HG03139 (cell line): ENCODE data around the gene ME3.

Experiments used
- ATAC-seq: cut with Tn5 transposase; IDR thresholded peaks from one replicate; pipeline ENCODE4 v1.9.1; 2021; ENCODE audit not compliant: unreplicated experiment

Gene ME3

DNA sequence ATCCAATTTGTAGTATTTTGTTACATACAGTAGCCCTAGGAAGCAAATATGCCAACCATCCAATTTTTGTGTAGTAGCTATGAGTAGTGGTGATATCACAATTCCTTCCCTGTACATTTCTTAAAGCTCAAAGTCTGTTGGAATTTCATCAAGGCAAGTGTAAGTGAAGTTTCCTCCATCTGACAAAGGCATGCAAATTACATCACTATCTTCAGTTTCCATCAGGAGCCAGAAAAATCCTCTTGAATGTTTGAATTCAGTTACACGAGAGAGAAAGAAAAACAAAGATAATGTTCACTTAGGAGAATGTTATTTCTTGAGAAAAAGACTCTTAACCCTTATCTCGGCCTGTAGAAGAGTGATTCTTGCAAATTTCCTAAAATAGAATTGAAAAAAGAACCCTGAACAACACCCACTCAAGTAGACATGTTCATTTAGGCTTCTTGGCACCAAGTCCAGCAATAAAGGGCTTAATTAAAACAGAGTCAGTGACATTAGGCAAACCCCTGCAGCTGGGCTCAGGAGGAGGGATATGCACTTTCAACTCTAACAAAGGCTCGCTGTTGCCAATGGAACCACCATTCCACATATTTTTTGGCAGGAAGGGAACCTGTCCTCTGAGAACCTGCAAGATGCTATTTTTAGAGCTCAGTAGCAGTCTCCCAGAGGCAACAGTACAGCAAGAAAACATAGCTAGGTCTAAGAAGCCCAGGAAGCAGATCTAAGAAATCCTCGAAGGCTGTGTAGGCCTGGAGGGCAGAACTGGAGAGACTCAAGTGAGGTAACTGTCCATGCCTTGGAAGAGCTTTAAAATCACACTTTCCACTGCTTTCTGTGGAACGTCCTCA, 153.1 kb downstream of the ME3 start:
- ATAC-seq, result no peak

DNA sequence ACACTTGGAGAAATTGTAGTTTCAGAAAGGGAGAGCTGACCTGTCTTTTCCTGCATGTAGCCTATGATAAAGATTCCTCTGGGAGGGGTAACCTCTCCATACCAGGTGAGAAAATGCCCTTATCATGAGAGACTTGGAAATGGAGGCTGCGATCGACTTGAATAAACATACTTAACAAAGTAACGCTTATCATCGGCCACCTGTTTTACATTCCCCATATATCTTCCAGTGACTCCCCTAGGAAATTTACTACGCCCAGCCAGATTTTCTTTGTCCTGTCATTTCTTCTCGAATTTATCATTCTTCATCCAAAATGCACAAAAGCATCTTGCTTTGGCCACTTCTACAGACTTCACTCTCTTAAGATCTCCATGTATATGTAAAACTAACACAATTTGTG, 154.2 kb downstream of the ME3 start:
- ATAC-seq, result no peak

DNA sequence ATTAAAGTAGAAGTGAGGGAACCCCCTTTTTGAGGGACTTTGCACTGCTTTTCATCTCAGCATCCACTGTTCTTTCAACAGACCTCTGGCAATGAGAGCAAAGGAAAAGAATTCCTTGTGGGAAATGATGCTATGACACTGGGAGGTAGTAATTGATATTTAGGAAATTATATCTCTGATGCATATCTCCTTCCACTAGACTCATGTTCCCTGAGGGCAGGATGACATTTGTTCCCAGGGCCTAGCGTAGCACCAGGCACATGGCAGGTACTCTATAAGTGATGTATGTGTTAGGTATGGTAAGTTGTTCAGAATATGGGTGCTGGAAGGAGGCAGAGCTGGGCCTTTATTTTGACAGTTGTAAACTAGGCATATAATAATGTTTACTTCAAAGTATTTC, 154.9 kb downstream of the ME3 start:
- ATAC-seq, result no peak

DNA sequence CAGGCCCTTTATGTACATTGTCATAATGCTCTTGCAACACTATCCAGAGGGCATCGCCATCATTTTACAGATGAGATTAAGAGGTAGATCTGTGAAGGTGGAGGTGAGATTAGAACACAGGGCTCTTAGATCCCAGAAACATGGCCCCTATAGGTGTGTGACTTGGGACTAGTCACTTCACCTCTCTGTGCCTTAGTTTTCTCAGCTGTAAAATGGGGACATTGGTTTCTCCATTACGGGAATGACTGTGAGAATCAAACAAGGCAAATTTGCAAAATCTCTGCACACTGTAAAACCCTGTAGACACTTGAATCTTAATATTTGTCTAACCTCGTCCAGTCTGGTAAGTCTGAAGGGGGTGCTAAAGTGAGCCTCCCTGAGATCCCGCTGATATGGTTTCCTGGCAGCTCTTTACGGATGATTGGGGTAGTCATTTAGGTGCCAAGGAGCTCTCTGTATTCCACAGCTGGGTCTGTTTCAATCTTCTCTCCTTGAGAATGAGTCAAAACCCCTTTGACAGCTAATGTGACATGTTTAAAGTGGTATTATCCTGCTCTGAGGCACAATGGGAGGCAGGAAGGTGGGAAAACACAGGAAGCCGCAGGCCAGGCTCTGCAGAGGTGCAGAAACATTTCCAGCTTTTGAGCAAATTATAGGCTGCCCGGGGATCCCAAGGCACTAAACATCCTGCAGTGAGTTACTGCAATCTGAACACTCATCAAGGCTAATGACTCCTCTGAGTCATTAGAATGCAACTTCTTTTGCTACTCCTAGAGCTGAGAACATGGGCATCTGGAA, 156.9 kb downstream of the ME3 start:
- no peak for ATAC-seq

DNA sequence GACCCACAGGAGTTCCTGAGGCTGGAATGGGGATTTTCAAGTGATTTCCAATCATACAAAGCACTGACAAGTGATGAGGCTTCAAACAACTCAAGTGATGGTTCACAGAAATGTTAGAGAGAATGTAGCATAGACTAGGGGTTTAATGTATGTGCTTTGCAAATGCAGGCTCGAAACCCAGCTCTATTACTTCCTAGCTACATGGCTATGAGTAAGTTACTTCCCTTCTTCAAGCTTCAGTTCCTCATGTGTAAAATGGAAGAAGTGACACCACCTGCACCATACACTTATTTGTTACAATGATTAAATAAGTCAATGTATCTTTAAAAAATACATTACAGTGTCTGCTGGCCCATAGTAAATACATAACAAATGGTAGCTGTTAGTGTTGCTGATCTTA, 158.0 kb downstream of the ME3 start:
- ATAC-seq, result no peak

DNA sequence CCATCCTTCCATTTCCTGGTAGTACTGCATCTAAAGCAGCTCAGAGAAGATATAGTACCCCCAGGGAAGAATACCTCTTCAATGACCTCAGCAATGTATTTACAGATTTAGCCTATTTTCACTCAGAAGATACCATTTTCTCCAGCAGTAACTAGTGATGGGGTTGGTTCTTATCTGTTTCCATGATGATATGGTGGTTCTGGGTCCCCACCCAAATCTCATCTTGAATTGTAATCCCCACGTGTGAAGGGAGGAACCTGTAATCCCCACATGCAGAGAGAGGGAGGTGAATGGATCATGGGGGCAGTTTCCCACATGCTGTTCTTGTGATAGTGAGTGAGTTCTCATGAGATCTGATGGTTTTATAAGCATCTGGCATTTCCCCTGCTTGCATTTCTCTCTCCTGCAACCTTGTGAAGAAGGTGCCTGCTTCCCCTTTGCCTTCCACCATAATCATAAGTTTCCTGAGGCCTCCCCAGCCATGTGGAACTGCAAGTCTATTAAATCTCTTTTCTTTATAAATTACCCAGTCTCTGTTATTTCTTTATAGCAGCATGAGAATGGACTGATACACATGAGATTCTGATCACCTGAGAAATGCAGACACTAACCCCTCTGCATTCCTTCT, 158.6 kb downstream of the ME3 start:
- ATAC-seq, result no peak

DNA sequence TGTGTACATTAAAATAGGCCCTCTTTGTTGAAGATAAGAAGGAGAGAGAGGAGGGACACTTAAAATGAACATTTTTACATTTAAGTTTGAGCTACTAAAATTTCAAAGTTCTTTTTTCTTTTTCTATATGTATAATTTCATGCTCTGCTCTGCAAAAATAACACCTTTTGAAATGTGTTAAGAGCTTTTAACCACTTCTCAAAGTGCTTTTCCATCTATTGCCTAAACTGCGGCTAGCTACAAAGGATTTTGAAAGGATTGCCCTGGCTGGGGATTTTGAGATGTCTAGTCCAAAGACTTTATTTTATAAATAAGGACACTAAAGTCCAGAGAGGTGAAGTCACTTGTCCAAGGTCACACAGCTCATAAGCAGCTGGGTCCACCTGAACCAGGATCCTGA, 159.3 kb downstream of the ME3 start:
- ATAC-seq, result no peak

DNA sequence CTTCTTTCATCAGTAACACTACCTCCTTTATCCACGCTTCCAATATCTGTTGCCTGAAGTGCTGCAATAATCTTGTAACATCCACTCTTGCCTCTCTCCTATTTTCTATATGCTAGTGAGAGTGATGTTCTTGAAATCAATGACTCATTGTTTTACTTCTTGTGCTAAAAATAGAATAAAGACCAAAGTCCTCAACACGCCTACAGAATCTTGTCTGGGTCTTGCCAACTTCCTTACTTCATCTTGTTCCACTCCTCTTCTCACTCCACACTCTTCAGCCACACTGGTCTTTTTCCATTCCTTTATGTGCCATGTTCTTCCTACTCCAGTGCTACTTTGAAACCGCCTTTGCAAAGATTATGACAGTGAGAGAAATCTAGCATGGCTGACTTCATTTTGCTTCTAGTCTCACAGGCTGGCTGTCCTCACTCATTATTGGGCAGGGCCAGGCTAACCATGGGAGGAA, 161.3 kb downstream of the ME3 start:
- no peak for ATAC-seq

DNA sequence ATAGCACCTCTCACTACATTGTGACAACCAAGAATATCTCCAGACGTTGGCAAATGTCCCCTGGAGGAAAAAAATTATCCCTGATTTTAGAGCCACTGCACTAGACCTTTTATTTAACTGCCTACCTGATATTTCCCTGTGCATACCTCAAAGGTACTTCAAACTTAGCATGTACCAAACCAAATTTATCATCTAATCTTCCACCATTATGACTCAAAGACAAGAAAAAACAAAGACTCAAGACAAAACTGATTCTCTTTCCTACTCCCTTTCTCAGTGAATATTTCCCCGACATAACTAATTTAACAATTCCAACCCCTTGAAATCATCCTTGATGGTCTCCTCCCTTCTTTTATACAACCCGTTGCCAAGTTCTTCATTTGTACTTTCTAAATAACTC, 161.7 kb downstream of the ME3 start:
- no peak for ATAC-seq

DNA sequence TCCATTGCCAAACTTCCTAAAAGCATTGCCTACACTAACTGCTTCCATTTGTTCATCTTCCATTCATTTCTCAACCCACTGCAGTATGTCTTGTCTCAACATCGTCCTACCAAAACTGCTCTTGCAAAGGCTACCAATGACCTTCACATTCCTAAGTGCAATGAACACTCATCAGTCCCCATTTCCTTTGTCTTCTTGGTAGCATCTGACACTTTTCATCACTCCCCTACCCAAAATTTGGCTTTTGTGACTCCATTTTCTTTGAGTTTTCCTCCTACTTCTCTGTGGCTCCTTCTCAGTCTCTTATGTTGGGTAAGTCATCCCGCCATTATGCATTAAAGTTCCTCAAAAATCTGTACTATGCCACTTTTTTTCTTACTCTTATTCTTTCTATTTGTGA, 162.3 kb downstream of the ME3 start:
- no peak for ATAC-seq

DNA sequence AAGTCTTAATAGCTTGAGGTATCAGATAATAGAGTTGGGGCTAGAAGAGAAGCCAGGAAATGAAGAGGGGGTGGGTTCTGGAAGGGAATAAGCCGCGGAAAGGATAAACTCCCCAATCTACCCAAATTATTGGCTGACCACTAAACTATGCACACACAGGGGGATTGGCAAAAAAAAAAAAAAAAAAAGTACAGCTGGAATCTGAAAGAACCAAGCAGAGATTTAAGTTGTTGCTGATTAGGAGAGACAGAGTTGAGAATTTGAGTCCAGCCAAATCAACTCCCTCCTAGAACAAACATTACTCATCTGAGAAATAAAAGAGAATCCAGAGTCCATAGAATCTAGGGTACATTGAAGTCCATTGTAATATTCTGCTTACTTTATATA, 162.8 kb downstream of the ME3 start:
- no peak for ATAC-seq

DNA sequence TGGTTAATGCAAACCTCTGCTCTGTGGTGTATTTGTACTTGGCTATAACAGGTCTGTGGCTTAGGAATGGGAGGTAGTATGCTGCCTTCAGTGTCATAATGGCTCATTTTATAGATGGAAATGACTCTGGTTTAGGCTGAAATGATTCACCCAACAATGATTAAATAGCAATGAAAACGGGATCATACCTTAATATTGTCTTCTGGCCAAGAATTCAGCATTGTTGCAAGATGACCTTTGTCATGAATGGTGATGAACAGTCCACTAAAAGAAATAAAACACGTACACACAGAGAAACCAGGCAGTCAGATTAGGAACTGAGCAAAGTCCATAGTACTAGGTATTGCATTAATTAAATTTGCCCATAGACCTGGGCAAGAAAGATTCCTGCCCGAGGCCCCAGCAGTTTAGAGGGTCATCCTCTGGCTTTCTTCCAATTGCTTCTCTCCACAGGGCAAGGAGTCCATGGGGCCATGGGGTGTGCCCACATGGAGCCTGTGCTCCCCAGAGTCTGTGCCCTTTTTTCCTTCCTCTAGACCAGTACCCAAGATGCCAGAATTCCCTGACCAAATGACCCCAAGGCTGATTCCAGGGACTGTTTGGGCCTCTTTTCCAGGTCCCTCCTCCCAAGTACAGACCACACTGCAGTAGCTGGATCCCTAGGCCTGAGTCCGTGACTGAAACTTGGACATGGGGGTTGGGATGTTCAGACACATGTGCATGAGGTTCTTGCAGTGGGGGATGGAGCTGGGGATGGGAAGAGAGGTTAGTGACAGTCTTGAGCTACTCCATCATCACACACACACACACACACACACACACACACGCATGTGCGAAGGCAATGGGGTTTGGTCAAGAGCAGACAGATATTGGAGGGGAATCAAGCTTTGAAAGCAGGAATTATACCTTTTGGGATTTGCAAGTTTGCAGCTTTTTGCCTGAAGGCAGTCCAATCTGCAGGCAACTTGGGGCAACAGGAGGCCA, 163.5 kb downstream of the ME3 start:
- no peak for ATAC-seq

DNA sequence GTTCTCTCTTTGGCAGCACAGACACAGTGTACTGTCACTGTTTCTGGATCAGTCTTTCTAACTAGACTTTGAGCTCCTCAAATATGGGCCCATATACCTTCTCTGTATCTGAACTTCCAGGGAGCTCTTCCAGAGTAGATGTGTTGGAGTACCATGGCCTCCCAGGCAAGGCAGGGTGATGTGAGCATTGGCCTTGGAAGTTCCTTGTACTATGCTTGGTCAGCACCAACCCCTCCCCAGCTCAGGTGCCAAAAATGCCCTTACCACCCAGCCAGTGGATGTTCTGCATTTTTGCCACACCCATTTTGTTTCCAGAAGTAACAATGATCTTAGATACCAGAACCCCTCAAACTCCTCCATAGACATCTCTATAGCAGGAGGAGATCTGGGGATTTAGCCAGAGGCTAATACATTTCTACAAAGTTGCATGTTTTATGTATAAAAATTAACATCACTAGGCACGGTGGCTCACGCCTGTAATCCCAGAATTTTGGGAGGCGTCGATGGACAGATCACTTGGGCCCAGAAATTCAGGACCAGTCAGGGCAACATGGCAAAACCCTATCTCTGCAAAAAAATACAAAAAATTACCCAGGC, 165.1 kb downstream of the ME3 start:
- no peak for ATAC-seq

DNA sequence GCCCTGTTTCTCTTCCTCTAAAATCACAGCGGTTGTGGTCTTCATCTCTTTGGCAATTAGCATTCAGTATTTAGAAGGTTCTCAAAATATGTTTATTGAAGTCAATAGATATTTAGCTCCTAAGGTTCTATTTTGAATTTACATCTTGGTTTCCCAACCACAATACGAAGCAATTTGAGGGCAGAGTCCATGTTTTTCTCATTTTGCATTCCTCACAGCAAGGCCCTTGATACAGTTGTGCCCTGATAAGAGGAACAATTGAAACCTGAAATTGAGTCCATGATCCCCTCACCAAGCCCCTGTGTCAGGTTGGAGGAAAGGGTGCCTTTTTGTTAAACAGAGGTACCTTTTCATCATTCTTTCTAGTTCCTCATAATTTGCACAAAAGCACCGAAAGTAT, 166.2 kb downstream of the ME3 start:
- ATAC-seq, result no peak

DNA sequence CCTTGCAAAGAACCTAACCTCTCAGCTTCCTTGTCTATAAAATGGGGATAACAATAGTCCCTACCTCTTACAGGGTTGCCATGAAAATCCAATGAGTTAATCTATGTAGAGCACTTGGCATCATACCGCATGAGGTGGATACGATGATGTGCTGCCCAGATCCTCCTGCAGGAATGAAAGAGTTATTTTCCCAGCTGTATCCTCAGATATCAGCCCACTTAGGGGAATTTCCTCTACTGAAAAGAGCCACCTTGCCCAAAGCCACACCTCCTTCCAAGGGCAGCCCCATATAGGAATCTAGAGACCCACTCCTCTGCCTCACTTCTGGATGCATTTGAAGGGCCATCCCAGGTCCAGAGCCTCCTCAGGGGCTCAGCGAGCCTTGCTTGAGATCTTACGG, 169.3 kb downstream of the ME3 start:
- no peak for ATAC-seq

DNA sequence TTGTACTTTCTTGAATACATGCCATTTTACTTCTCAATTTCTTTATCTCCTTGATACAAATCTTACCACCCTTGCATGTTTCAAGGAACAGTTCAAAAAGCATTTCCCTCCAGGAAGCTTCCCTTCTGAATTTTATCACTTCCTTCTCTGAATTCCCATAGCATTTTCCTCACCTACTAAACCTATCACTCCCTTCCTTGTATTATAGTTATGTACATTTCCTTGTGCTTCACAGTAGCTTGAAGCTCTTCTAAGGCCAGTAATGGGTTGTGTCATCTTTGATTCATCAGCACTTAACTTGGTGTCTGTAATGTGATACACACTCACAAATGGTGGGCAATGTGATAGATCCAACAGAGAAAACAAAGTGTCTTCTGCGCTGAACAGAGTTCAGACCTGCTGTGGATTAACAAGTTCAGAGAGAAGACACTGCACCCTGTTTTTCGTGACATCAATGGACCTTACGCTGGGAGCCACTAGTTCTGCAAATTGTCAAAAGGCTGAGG, 170.2 kb downstream of the ME3 start:
- no peak for ATAC-seq

DNA sequence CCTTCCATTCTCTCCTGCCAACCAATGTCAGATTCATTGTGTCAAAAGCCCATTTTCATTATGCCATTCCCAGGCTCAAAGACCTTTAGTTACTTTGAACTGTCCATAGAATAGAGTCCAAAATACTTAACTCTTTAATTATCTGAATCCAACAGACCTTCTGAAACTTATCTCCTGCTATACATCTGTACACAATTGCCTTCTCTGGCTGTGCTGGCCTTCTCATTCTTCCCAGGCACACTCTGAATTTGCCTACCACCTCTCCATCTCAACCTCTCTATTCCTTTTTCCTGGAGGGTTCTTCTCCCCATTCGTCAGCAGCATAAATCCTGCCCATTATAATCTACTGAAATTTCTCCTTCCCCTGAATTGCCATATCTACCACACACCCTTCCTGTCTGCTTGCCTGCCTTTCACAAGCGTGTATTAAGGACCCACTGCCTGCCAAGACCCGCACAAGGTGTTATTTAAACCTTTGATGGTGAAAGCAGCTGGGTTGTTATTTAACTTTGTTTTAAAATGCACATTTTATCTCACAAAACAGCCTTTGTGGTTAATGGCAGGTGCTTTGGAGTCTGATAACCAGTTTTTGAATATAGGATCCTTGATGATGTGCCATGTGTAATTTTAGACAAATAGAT, 171.8 kb downstream of the ME3 start:
- no peak for ATAC-seq

DNA sequence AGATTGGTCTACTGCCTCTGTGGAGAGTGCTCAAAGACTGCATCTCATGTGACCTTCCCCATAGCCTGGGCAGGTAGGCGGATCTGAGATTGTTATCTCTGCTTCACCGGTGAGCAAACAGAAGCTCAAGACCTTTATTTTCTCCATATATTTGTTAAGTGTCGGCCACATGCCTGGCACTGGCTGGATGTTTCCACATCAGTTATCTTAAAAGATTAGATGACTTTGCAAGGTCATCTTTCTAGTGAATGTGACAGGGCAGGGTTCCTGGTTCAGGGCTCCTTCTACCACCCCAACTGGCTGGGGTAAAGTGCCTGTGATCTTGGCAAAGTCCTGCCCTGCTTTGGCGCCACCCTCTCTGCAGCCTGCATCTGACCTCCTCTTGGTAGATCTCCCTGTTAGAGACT, 172.7 kb downstream of the ME3 start:
- no peak for ATAC-seq

DNA sequence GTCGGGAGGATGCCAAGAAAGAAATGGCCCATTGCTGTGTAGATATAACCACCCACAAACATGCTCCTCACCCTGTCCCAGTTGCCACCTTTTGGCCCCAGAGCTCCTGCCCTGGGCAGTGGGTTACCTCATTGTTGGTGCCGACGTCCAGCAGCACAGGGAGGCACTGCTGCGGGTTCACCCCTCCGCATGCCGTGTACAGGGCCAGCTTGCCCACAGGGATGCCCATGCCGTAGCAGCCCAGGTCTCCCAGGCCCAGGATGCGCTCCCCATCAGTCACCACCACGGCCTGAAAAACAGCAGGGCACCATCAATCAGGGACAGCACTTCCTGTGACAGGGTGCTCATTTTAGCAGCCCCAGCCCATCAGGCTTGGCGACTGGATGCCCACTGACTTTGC, 174.6 kb downstream of the ME3 start:
- no peak for ATAC-seq

DNA sequence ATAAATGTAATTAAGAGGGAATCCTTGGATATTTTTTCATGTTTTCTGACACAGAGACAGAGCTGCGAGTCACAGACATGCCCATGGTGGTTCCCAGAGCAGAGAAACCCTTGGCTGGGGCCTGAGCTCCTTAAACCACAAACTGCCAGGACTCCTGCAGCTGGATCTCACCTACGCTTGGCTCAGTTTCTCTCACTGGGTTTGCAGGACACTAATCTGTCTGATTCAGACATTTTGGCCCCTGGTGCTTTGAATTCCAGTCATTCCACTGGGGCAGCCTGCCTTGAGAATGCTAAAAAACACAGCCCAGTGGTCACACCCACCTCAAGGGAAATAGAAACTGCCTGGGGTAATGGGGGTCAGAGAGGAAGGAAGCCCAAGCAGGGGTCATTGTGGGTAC, 175.1 kb downstream of the ME3 start:
- no peak for ATAC-seq
